ENCODE results near the gene TRIM38. TPM values are rescaled to one million over a fixed set of nuclear protein-coding genes. Genes with fewer than 3 reads are reported as not detected.
"Not testable (repeated sequence)": the region's sequence is repeated elsewhere in the genome, so short reads cannot be mapped to it uniquely, and the experiment has no call there.

Gene TRIM38
- total RNA-seq, 1 donor from 2014 or later: 0.41 TPM

- DNase-seq (ENCODE audit: low spot score in 2 of 2) (no peak), FAIRE-seq (no peak)
These were observed 23.0 kb upstream of the TRIM38 start for GRCh38 chr6:25939593-25939992.

- peak; percentile 48 for FAIRE-seq
- peak in 1 of 2 donors; percentile 20 for DNase-seq (ENCODE audit: low spot score in 2 of 2)
These were observed 19.9 kb upstream of the TRIM38 start for GRCh38 chr6:25942561-25943147.

- DNase-seq (ENCODE audit: low spot score in 2 of 2): no peak
- no peak for FAIRE-seq
These were observed 18.7 kb upstream of the TRIM38 start for GRCh38 chr6:25943887-25944286.

GRCh38 chr6:25944688-25945574 is 17.7 kb upstream of the TRIM38 start:
- FAIRE-seq (no peak), DNase-seq (ENCODE audit: low spot score in 2 of 2) (no peak)

GRCh38 chr6:25945738-25946137 is 16.9 kb upstream of the TRIM38 start:
- not testable (repeated sequence) for FAIRE-seq; DNase-seq (ENCODE audit: low spot score in 2 of 2)

- FAIRE-seq (no peak), DNase-seq (ENCODE audit: low spot score in 2 of 2) (no peak)
These were observed 16.0 kb upstream of the TRIM38 start for GRCh38 chr6:25946631-25947030.

GRCh38 chr6:25947492-25947891 is 15.1 kb upstream of the TRIM38 start:
- DNase-seq (ENCODE audit: low spot score in 2 of 2); FAIRE-seq: not testable (repeated sequence)

- FAIRE-seq (no peak), DNase-seq (ENCODE audit: low spot score in 2 of 2) (no peak)
These were observed 12.9 kb upstream of the TRIM38 start for GRCh38 chr6:25949695-25950094.

GRCh38 chr6:25950297-25950696 is 12.3 kb upstream of the TRIM38 start:
- DNase-seq (ENCODE audit: low spot score in 2 of 2) (no peak), FAIRE-seq (no peak)

GRCh38 chr6:25951296-25952032 is 11.1 kb upstream of the TRIM38 start:
- no peak for FAIRE-seq
- DNase-seq (ENCODE audit: low spot score in 2 of 2): no peak

GRCh38 chr6:25952535-25952934 is 10.1 kb upstream of the TRIM38 start:
- FAIRE-seq: no peak
- DNase-seq (ENCODE audit: low spot score in 2 of 2): no peak

GRCh38 chr6:25953733-25954132 is 8.9 kb upstream of the TRIM38 start:
- no peak for FAIRE-seq
- no peak for DNase-seq (ENCODE audit: low spot score in 2 of 2)

- DNase-seq (ENCODE audit: low spot score in 2 of 2) (no peak), FAIRE-seq (no peak)
These were observed 7.8 kb upstream of the TRIM38 start for GRCh38 chr6:25954756-25955155.

GRCh38 chr6:25956226-25956625 is 6.4 kb upstream of the TRIM38 start:
- FAIRE-seq (no peak), DNase-seq (ENCODE audit: low spot score in 2 of 2) (no peak)

GRCh38 chr6:25958700-25959162 is 3.9 kb upstream of the TRIM38 start:
- FAIRE-seq (no peak), DNase-seq (ENCODE audit: low spot score in 2 of 2) (no peak)

- no peak for DNase-seq (ENCODE audit: low spot score in 2 of 2)
- no peak for FAIRE-seq
These were observed 2.6 kb upstream of the TRIM38 start for GRCh38 chr6:25959890-25960536.

GRCh38 chr6:25960734-25961133 is 1.9 kb upstream of the TRIM38 start:
- FAIRE-seq (no peak), DNase-seq (ENCODE audit: low spot score in 2 of 2) (no peak)

- DNase-seq (ENCODE audit: low spot score in 2 of 2): no peak
- FAIRE-seq: no peak
These were observed 918 bp upstream of the TRIM38 start for GRCh38 chr6:25961619-25962148.

GRCh38 chr6:25963426-25964123 is 973 bp downstream of the TRIM38 start:
- DNase-seq (ENCODE audit: low spot score in 2 of 2) (no peak), FAIRE-seq (no peak)

GRCh38 chr6:25965058-25965457 is 2.5 kb downstream of the TRIM38 start:
- no peak for FAIRE-seq

More at GRCh38 chr6:25965058-25965457, 2.5 kb downstream of the TRIM38 start:
- no peak for DNase-seq (ENCODE audit: low spot score in 2 of 2)

Measured in frontal cortex (tissue), 4 donors.